ENCODE data around the gene VRK2.
A peak's percentile ranks its signal among the peaks of the same experiment; 100 is the strongest.

GRCh38 chr2:58046585-58047372, at the start of gene VRK2:
- TF ChIP-seq, protein P1, sequence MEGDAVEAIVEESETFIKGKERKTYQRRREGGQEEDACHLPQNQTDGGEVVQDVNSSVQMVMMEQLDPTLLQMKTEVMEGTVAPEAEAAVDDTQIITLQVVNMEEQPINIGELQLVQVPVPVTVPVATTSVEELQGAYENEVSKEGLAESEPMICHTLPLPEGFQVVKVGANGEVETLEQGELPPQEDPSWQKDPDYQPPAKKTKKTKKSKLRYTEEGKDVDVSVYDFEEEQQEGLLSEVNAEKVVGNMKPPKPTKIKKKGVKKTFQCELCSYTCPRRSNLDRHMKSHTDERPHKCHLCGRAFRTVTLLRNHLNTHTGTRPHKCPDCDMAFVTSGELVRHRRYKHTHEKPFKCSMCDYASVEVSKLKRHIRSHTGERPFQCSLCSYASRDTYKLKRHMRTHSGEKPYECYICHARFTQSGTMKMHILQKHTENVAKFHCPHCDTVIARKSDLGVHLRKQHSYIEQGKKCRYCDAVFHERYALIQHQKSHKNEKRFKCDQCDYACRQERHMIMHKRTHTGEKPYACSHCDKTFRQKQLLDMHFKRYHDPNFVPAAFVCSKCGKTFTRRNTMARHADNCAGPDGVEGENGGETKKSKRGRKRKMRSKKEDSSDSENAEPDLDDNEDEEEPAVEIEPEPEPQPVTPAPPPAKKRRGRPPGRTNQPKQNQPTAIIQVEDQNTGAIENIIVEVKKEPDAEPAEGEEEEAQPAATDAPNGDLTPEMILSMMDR (IDR thresholded peaks at IDR 0.05) = peak in 5 of 7 experiments; percentile 11 to 43 (median 34)
- peak; percentile 95 to 97 (median 95) for TF ChIP-seq POLR2A (IDR thresholded peaks at IDR 0.05)
